ENCODE results near the gene FDPS.

Gene FDPS

GRCh38 chr1:155308493-155309422, at the start of gene FDPS:
Gene FDPS, plus strand, starts transcription at chr1:155308866. Its CDS starts 924 bp downstream, at chr1:155309790.
- peak within 1 kb of the TSS; percentile 95 for H3K4me3 ChIP-seq (ENCODE audit: low read depth, low read length)

- no peak overlapping the region for H3K4me3 ChIP-seq (ENCODE audit: low read depth, low read length)
These were observed 48.4 kb upstream of the FDPS start for GRCh38 chr1:155260276-155260675.

- H3K4me3 ChIP-seq (ENCODE audit: low read depth, low read length): peak overlapping the region; percentile 84
These were observed 47.2 kb upstream of the FDPS start for GRCh38 chr1:155261493-155261851.

- peak within 1 kb of the TSS; percentile 84 for H3K4me3 ChIP-seq (ENCODE audit: low read depth, low read length)
These were observed 46.6 kb upstream of the FDPS start, which contains the start of gene SCAMP3 for GRCh38 chr1:155261852-155262673. Gene SCAMP3, minus strand, starts transcription at chr1:155262360. Its CDS starts 209 bp downstream, at chr1:155262151.

GRCh38 chr1:155263067-155263466, 45.6 kb upstream of the FDPS start:
- no peak overlapping the region for H3K4me3 ChIP-seq (ENCODE audit: low read depth, low read length)

- H3K4me3 ChIP-seq (ENCODE audit: low read depth, low read length): no peak overlapping the region
These were observed 42.1 kb upstream of the FDPS start for GRCh38 chr1:155266553-155266952.

GRCh38 chr1:155267373-155267772, 41.3 kb upstream of the FDPS start:
- no peak overlapping the region for H3K4me3 ChIP-seq (ENCODE audit: low read depth, low read length)

- no peak overlapping the region for H3K4me3 ChIP-seq (ENCODE audit: low read depth, low read length)
These were observed 40.0 kb upstream of the FDPS start for GRCh38 chr1:155268630-155269029.

GRCh38 chr1:155269381-155269780, 39.3 kb upstream of the FDPS start:
- no peak overlapping the region for H3K4me3 ChIP-seq (ENCODE audit: low read depth, low read length)

- H3K4me3 ChIP-seq (ENCODE audit: low read depth, low read length): peak overlapping the region; percentile 89
These were observed 36.0 kb upstream of the FDPS start for GRCh38 chr1:155272466-155273342.

GRCh38 chr1:155273343-155274245, 35.1 kb upstream of the FDPS start, which contains the start of gene CLK2:
Gene CLK2, minus strand, starts transcription at chr1:155273504. Its CDS starts 2,527 bp downstream, at chr1:155270977.
- H3K4me3 ChIP-seq (ENCODE audit: low read depth, low read length): peak within 1 kb of the TSS; percentile 89

GRCh38 chr1:155277070-155277901, 31.4 kb upstream of the FDPS start, which contains the start of gene HCN3:
Gene HCN3, plus strand, starts transcription at chr1:155277463. Its CDS starts 128 bp downstream, at chr1:155277591.
- H3K4me3 ChIP-seq (ENCODE audit: low read depth, low read length): peak within 1 kb of the TSS; percentile 57

GRCh38 chr1:155277902-155278688, 30.6 kb upstream of the FDPS start:
- peak overlapping the region; percentile 57 for H3K4me3 ChIP-seq (ENCODE audit: low read depth, low read length)

- no peak overlapping the region for H3K4me3 ChIP-seq (ENCODE audit: low read depth, low read length)
These were observed 29.9 kb upstream of the FDPS start for GRCh38 chr1:155278689-155279160.

- no peak overlapping the region for H3K4me3 ChIP-seq (ENCODE audit: low read depth, low read length)
These were observed 29.4 kb upstream of the FDPS start for GRCh38 chr1:155279268-155279667.

GRCh38 chr1:155282488-155283091, 26.1 kb upstream of the FDPS start:
- H3K4me3 ChIP-seq (ENCODE audit: low read depth, low read length): no peak overlapping the region

GRCh38 chr1:155284476-155284875, 24.2 kb upstream of the FDPS start:
- no peak overlapping the region for H3K4me3 ChIP-seq (ENCODE audit: low read depth, low read length)
